Measurements from ENCODE around the gene P3H4.

DNA sequence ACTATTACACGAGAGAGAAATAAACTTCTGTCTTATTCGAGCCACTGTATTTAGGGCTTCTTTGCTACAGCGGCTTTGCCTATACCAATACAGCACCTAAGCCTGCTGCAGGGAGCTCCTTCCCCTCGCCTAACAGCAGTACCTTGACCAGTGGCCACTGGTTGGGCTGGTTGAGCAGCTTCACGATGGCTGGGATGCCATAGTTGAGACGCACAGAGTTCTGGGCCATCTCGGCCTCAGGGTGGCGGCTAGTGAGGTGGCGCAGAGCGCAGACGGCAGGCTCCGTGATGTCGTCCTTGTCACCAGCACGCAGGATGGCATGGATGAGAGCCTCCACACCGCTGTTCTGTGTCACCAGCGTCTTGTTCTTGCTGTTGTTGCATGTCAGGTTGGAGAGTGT, 48.9 kb downstream of the P3H4 start:
- TF ChIP-seq SIN3A (IDR thresholded peaks at IDR 0.05; ENCODE audit: borderline replicate concordance, insufficient read depth, low read length) (no peak), POLR2AphosphoS5 (IDR thresholded peaks at IDR 0.05; ENCODE audit: low read depth, low read length) (no peak), TAF1 (IDR thresholded peaks at IDR 0.05; ENCODE audit: borderline replicate concordance, insufficient read depth, low read length) (no peak), FOXP2 (optimal IDR thresholded peaks at IDR 0.05; ENCODE audit: borderline replicate concordance, extremely low read depth, extremely low read length, insufficient read depth) (no peak)
- TF ChIP-seq, protein P1, sequence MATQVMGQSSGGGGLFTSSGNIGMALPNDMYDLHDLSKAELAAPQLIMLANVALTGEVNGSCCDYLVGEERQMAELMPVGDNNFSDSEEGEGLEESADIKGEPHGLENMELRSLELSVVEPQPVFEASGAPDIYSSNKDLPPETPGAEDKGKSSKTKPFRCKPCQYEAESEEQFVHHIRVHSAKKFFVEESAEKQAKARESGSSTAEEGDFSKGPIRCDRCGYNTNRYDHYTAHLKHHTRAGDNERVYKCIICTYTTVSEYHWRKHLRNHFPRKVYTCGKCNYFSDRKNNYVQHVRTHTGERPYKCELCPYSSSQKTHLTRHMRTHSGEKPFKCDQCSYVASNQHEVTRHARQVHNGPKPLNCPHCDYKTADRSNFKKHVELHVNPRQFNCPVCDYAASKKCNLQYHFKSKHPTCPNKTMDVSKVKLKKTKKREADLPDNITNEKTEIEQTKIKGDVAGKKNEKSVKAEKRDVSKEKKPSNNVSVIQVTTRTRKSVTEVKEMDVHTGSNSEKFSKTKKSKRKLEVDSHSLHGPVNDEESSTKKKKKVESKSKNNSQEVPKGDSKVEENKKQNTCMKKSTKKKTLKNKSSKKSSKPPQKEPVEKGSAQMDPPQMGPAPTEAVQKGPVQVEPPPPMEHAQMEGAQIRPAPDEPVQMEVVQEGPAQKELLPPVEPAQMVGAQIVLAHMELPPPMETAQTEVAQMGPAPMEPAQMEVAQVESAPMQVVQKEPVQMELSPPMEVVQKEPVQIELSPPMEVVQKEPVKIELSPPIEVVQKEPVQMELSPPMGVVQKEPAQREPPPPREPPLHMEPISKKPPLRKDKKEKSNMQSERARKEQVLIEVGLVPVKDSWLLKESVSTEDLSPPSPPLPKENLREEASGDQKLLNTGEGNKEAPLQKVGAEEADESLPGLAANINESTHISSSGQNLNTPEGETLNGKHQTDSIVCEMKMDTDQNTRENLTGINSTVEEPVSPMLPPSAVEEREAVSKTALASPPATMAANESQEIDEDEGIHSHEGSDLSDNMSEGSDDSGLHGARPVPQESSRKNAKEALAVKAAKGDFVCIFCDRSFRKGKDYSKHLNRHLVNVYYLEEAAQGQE (IDR thresholded peaks at IDR 0.05; ENCODE audit: insufficient read depth in 1 of 2, low read depth in 2 of 2, low read length in 2 of 2), result no peak
